ENCODE measurements around the gene SLC25A36. TPM values are rescaled to one million over a fixed set of nuclear protein-coding genes. Genes with fewer than 3 reads are reported as not detected.

SLC25A36 gene
- total RNA-seq, 2 experiments from 2014 or later = 166 to 171 TPM

- no peak for TF ChIP-seq CTCF (IDR thresholded peaks at IDR 0.05)
- Mint-ChIP-seq H3K27me3 (no peaks in the 10 kb centered on the region), H3K4me1 (ENCODE audit: low read depth) (no peaks in the 10 kb centered on the region), H3K4me3 (no peak overlapping the region), H3K9me3 (no peaks in the 10 kb centered on the region), H3K36me3 (ENCODE audit: low read depth) (no peaks in the 10 kb centered on the region), H3K27ac (no peak overlapping the region)
- ATAC-seq (ENCODE audit: poor library complexity) (no peak), DNase-seq (no peak)
- intact Hi-C loops (cut with DNase I, micrococcal nuclease) = no loop called here
- no peaks in the 10 kb centered on the region for H3K36me3 ChIP-seq (ENCODE audit: insufficient read depth, low read length)
- no peak overlapping the region for H3K27ac ChIP-seq (ENCODE audit: low read depth in 1 of 2, low read length in 2 of 2)
- ChIA-PET CTCF (no interaction called here), POLR2A (no interaction called here)
- no peak overlapping the region for H3K4me3 ChIP-seq (ENCODE audit: low read length)
- H3K4me1 ChIP-seq (ENCODE audit: insufficient read depth, low read length) = no peaks in the 10 kb centered on the region
- no peaks in the 10 kb centered on the region for H3K27me3 ChIP-seq (ENCODE audit: control insufficient read depth in 1 of 2, insufficient read depth in 2 of 2, low read length in 2 of 2)
- no peaks in the 10 kb centered on the region for H3K9me3 ChIP-seq (ENCODE audit: control insufficient read depth in 1 of 2, insufficient read depth in 1 of 2, low read length in 2 of 2)
These were observed 37.1 kb upstream of the SLC25A36 start for GRCh38 chr3:140904521-140904920.

- H3K27me3 ChIP-seq (ENCODE audit: control insufficient read depth in 1 of 2, insufficient read depth in 2 of 2, low read length in 2 of 2) = no peaks in the 10 kb centered on the region
- no peak overlapping the region for H3K4me3 Mint-ChIP-seq
- no peaks in the 10 kb centered on the region for H3K9me3 Mint-ChIP-seq
- no peak overlapping the region for H3K27ac Mint-ChIP-seq
- no peaks in the 10 kb centered on the region for H3K36me3 ChIP-seq (ENCODE audit: insufficient read depth, low read length)
- no peak for DNase-seq
- no peaks in the 10 kb centered on the region for H3K9me3 ChIP-seq (ENCODE audit: control insufficient read depth in 1 of 2, insufficient read depth in 1 of 2, low read length in 2 of 2)
- no peak for ATAC-seq (ENCODE audit: poor library complexity)
- no peaks in the 10 kb centered on the region for H3K4me1 ChIP-seq (ENCODE audit: insufficient read depth, low read length)
- H3K27ac ChIP-seq (ENCODE audit: low read depth in 1 of 2, low read length in 2 of 2) = no peak overlapping the region
- no peaks in the 10 kb centered on the region for H3K36me3 Mint-ChIP-seq (ENCODE audit: low read depth)
- CTCF ChIA-PET = no interaction called here
- no peak overlapping the region for H3K4me3 ChIP-seq (ENCODE audit: low read length)
- TF ChIP-seq CTCF (IDR thresholded peaks at IDR 0.05) = no peak
- H3K4me1 Mint-ChIP-seq (ENCODE audit: low read depth) = no peaks in the 10 kb centered on the region
- H3K27me3 Mint-ChIP-seq = peaks cover 6% of the 10 kb centered on the region
- POLR2A ChIA-PET = no interaction called here
- intact Hi-C loops (cut with DNase I, micrococcal nuclease) = no loop called here
These were observed 36.1 kb upstream of the SLC25A36 start for GRCh38 chr3:140905559-140905958.

GRCh38 chr3:140906785-140907184, 34.9 kb upstream of the SLC25A36 start:
- ATAC-seq (ENCODE audit: poor library complexity) (no peak), DNase-seq (no peak)
- no peaks in the 10 kb centered on the region for H3K4me1 ChIP-seq (ENCODE audit: insufficient read depth, low read length)
- Mint-ChIP-seq H3K9me3 (no peaks in the 10 kb centered on the region), H3K36me3 (ENCODE audit: low read depth) (no peaks in the 10 kb centered on the region), H3K27me3 (peaks cover 6% of the 10 kb centered on the region), H3K4me3 (no peak overlapping the region), H3K4me1 (ENCODE audit: low read depth) (no peaks in the 10 kb centered on the region), H3K27ac (no peak overlapping the region)
- no peak overlapping the region for H3K4me3 ChIP-seq (ENCODE audit: low read length)
- ChIA-PET CTCF (no interaction called here), POLR2A (no interaction called here)
- no peak overlapping the region for H3K27ac ChIP-seq (ENCODE audit: low read depth in 1 of 2, low read length in 2 of 2)
- intact Hi-C loops (cut with DNase I, micrococcal nuclease) = no loop called here
- no peaks in the 10 kb centered on the region for H3K9me3 ChIP-seq (ENCODE audit: control insufficient read depth in 1 of 2, insufficient read depth in 1 of 2, low read length in 2 of 2)
- no peaks in the 10 kb centered on the region for H3K27me3 ChIP-seq (ENCODE audit: control insufficient read depth in 1 of 2, insufficient read depth in 2 of 2, low read length in 2 of 2)
- H3K36me3 ChIP-seq (ENCODE audit: insufficient read depth, low read length) = no peaks in the 10 kb centered on the region
- TF ChIP-seq CTCF (IDR thresholded peaks at IDR 0.05) = no peak

Data from CD4-positive, alpha-beta T cell (primary cell).